Type B pancreatic cell (in vitro differentiated cells): ENCODE results near the gene NME2. TPM values are rescaled to one million over a fixed set of nuclear protein-coding genes. Genes with fewer than 3 reads are reported as not detected.

ENCODE experiments used
- DNase-seq: peaks from one replicate; pipeline ENCODE4 v3.0.0; 2021; ENCODE audit warnings: mixed read lengths; ENCODE audit not compliant: unreplicated experiment; ENCODE audit errors: extremely low spot score
- H3K27ac Mint-ChIP-seq: 2 replicates; pipeline ENCODE4 v1.8.0; 2021; ENCODE audit warnings: mild to moderate bottlenecking, mixed read lengths
- H3K27me3 Mint-ChIP-seq: 2 replicates; pipeline ENCODE4 v1.8.0; 2021; ENCODE audit warnings: mixed read lengths
- H3K36me3 Mint-ChIP-seq: 2 replicates; pipeline ENCODE4 v1.8.0; 2021; ENCODE audit warnings: mixed read lengths
- H3K4me1 Mint-ChIP-seq: one replicate; pipeline ENCODE4 v1.8.0; 2021; ENCODE audit warnings: mixed read lengths; ENCODE audit not compliant: unreplicated experiment
- H3K4me3 Mint-ChIP-seq: 2 replicates; pipeline ENCODE4 v1.8.0; 2021; ENCODE audit warnings: mild to moderate bottlenecking, mixed read lengths
- H3K9me3 Mint-ChIP-seq: 2 replicates; pipeline ENCODE4 v1.8.0; 2021; ENCODE audit warnings: mixed read lengths
- total RNA-seq: library from RNA; stranded (reverse); gene quantifications from 2 replicates; pipeline ENCODE4 v1.2.1, GENCODE V29; 2021; ENCODE audit warnings: low replicate concordance
- TF ChIP-seq, protein P1 (sequence below): fragments of 200-600 bp; sonication (generic); conservative IDR thresholded peaks from 2 replicates; pipeline ENCODE4 v1.5.0; 2021; ENCODE audit warnings: antibody characterized with exemption, mild to moderate bottlenecking

The NME2 gene
- total RNA-seq, 1 donor from 2014 or later, result 481 TPM

DNA sequence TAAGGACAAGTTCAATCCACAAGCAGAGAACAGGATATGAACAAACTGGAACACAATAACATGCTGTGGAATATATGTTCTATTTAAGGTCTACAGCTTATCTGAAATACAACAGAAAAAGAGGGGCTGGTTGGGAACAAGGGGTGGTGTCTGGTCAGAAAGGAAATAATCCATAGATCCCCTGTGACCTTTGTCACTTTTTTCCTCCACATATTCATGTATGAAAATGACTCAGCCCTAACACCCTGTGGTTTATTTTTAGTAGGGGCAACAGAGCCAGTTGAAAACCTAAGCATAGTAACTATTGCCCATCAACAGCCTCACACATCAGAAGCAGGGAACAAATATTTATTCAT lies 33.3 kb upstream of the NME2 start:
- Mint-ChIP-seq H3K27ac (no peak overlapping the region), H3K9me3 (no peaks in the 10 kb centered on the region), H3K4me1 (peaks cover 7% of the 10 kb centered on the region), H3K4me3 (no peak overlapping the region), H3K27me3 (no peaks in the 10 kb centered on the region), H3K36me3 (no peaks in the 10 kb centered on the region)
- no peak for DNase-seq
- TF ChIP-seq, protein P1, sequence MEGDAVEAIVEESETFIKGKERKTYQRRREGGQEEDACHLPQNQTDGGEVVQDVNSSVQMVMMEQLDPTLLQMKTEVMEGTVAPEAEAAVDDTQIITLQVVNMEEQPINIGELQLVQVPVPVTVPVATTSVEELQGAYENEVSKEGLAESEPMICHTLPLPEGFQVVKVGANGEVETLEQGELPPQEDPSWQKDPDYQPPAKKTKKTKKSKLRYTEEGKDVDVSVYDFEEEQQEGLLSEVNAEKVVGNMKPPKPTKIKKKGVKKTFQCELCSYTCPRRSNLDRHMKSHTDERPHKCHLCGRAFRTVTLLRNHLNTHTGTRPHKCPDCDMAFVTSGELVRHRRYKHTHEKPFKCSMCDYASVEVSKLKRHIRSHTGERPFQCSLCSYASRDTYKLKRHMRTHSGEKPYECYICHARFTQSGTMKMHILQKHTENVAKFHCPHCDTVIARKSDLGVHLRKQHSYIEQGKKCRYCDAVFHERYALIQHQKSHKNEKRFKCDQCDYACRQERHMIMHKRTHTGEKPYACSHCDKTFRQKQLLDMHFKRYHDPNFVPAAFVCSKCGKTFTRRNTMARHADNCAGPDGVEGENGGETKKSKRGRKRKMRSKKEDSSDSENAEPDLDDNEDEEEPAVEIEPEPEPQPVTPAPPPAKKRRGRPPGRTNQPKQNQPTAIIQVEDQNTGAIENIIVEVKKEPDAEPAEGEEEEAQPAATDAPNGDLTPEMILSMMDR, result no peak

DNA sequence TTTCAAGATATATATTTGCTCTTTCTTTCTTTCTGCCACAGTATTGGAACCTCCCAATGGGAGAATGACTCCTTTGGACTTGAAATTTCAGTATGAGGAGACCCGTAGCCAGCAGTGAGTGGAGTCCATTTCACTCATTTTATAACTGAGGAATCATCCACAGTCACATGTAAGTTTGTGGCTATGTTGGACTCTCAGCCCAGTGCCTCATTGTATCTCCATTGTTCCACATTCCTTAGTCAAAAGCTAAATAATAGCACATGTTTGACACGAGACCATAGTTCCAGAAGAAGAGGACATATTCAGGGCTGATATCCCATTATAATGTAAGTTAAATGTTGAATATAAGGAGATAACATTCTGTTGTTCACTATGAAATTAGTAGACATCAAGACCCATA lies 32.8 kb upstream of the NME2 start:
- H3K27me3 Mint-ChIP-seq, result no peaks in the 10 kb centered on the region
- H3K4me3 Mint-ChIP-seq, result no peak overlapping the region
- no peaks in the 10 kb centered on the region for H3K9me3 Mint-ChIP-seq
- TF ChIP-seq, protein P1, result no peak
- H3K4me1 Mint-ChIP-seq, result peaks cover 7% of the 10 kb centered on the region
- no peak for DNase-seq
- H3K36me3 Mint-ChIP-seq, result no peaks in the 10 kb centered on the region
- H3K27ac Mint-ChIP-seq, result no peak overlapping the region

DNA sequence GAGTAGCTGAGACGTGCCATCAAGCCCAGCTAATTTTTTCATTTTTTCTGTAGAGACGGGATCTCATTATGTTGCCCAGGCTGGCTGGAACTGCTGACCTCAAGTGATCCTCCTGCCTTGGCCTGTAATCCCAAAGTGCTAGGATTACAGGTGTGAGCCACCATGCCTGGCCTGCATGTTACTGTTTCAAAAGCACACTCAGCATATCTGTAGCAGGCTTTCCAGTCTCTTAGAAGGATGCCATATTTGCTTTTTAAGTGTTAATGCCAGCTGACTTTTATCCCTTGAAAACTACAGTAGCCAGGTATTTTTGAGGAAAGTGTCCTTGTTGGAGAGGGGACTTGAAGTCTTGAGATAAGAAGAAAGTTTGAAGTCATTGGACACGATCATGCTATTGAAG lies 30.3 kb upstream of the NME2 start:
- Mint-ChIP-seq H3K36me3 (no peaks in the 10 kb centered on the region), H3K4me1 (peaks cover 7% of the 10 kb centered on the region), H3K27me3 (no peaks in the 10 kb centered on the region), H3K27ac (no peak overlapping the region), H3K4me3 (no peak overlapping the region), H3K9me3 (no peaks in the 10 kb centered on the region)
- TF ChIP-seq, protein P1, result no peak
- no peak for DNase-seq

DNA sequence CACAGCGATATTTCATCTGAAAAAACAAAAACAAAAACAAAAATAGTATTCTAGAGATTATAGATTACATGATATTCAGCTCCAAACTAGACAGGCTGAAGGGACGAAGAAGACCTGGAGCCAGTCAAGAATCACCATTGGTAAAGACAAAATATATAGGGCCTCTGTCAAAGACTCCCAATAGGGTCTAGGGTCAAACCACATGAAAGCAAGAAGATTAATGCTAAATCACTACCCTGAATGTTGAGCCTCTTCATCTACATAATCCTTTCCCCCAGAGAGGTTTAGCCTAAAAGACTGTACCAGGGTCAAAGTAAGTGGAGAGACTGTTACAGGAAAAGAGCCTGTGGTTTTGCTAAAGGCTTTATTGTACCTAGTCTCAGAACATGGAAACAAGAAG lies 23.6 kb upstream of the NME2 start:
- Mint-ChIP-seq H3K27ac (no peak overlapping the region), H3K4me3 (no peak overlapping the region)

DNA sequence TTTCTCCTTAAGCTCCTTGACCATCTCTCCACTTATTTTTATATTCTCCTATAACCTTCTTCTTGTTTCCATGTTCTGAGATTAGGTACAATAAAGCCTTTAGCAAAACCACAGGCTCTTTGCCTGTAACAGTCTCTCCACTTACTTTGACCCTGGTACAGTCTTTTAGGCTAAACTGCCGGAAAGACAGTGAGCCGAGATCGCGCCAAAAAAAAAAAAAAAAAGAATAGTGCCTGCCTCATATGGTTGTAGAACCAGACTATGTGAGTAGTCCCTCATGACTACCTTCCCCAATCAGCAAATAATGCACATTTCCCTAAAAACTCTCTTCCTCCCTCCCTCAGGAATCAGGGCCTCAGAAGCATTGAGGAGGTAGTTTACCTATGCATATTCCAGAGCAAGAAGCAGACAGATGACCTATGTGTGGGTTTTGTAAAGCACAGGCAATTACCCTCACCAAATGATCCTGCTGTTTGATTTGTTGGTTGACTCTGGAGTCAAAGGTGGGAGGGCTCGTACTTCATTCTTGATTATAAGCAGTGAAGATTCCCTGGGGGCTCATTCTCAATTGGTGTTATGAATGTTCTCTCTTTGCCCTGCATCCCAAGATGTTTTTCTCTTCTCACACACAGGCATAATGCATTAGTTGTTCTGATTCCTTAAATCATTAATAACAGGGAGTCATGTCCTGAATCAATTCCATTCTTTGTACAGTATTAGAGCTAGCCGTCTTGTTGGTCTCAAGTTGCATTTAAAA lies 21.8 kb upstream of the NME2 start:
- TF ChIP-seq, protein P1, result no peak
- Mint-ChIP-seq H3K4me1 (peaks cover 22% of the 10 kb centered on the region), H3K27ac (peak overlapping the region; percentile 16), H3K4me3 (peak overlapping the region; percentile 8), H3K9me3 (no peaks in the 10 kb centered on the region), H3K27me3 (no peaks in the 10 kb centered on the region), H3K36me3 (no peaks in the 10 kb centered on the region)
- no peak for DNase-seq

More for the DNA sequence above, 23.6 kb upstream of the NME2 start:
- TF ChIP-seq, protein P1, result no peak
- Mint-ChIP-seq H3K9me3 (no peaks in the 10 kb centered on the region), H3K36me3 (no peaks in the 10 kb centered on the region), H3K4me1 (peaks cover 22% of the 10 kb centered on the region), H3K27me3 (no peaks in the 10 kb centered on the region)
- DNase-seq, result no peak
